GM23338 (cell line): Measurements from ENCODE around the gene CLDN16. TPM values are rescaled to one million over a fixed set of nuclear protein-coding genes. Genes with fewer than 3 reads are reported as not detected.

Experiments
- ATAC-seq: fragments of 200-7000 bp; cut with Tn5 transposase; 3 replicates; pipeline ENCODE4 v1.9.1; 2020
- DNase-seq: peaks from one replicate; pipeline ENCODE4 v3.0.0-alpha.2; 2015; ENCODE audit warnings: low spot score
- H2AFZ ChIP-seq: fragments of 200-600 bp; sonication (generic); 2 replicates; pipeline ENCODE4 v1.8.0; 2016; ENCODE audit warnings: antibody characterized with exemption, mild to moderate bottlenecking, moderate library complexity
- H3F3A ChIP-seq: fragments of 200-600 bp; sonication (generic); replicated peaks from 2 replicates; pipeline ENCODE4 v1.8.0; 2017; ENCODE audit warnings: antibody characterized with exemption, mixed run types, low read depth
- H3K27ac ChIP-seq: fragments of 200-600 bp; sonication (generic); 2 replicates; pipeline ENCODE4 v1.6.1; 2016; ENCODE audit warnings: low read depth
- H3K27me3 ChIP-seq: fragments of 200-600 bp; sonication (generic); 2 replicates; pipeline ENCODE4 v1.8.0; 2016; ENCODE audit warnings: mild to moderate bottlenecking, mixed run types, moderate library complexity; ENCODE audit not compliant: insufficient read depth
- H3K36me3 ChIP-seq: fragments of 200-600 bp; sonication (generic); 2 replicates; pipeline ENCODE4 v1.8.0; 2016; ENCODE audit warnings: mild to moderate bottlenecking; ENCODE audit not compliant: insufficient read depth
- H3K4me1 ChIP-seq: fragments of 200-600 bp; sonication (generic); 2 replicates; pipeline ENCODE4 v1.8.0; 2016; ENCODE audit warnings: mild to moderate bottlenecking, moderate library complexity; ENCODE audit not compliant: insufficient read depth
- H3K4me2 ChIP-seq: fragments of 200-600 bp; sonication (generic); 2 replicates; pipeline ENCODE4 v1.7.1; 2017; ENCODE audit warnings: mixed run types
- H3K4me3 ChIP-seq: fragments of 200-600 bp; sonication (generic); 2 replicates; pipeline ENCODE4 v1.6.1; 2016; ENCODE audit warnings: mixed run types
- H3K79me2 ChIP-seq: fragments of 200-600 bp; sonication (generic); replicated peaks from 2 replicates; pipeline ENCODE4 v1.8.0; 2017; ENCODE audit warnings: mild to moderate bottlenecking; ENCODE audit not compliant: insufficient read depth
- H3K9me2 ChIP-seq: fragments of 200-600 bp; sonication (generic); 2 replicates; pipeline ENCODE4 v1.8.0; 2017; ENCODE audit not compliant: insufficient read depth
- H4K20me1 ChIP-seq: fragments of 200-600 bp; sonication (generic); replicated peaks from 2 replicates; pipeline ENCODE4 v1.8.0; 2017; ENCODE audit warnings: mild to moderate bottlenecking; ENCODE audit not compliant: insufficient read depth
- H3K27ac Mint-ChIP-seq: 2 replicates; pipeline ENCODE4 v1.8.0; 2020; ENCODE audit warnings: inconsistent platforms, mild to moderate bottlenecking, moderate library complexity, mixed read lengths
- H3K27me3 Mint-ChIP-seq: 3 replicates; pipeline ENCODE4 v1.8.0; 2022; ENCODE audit warnings: low read depth, mild to moderate bottlenecking, moderate library complexity, mixed read lengths, inconsistent platforms; ENCODE audit not compliant: insufficient read depth, poor library complexity
- H3K36me3 Mint-ChIP-seq: 3 replicates; pipeline ENCODE4 v1.8.0; 2021; ENCODE audit warnings: low read depth, mild to moderate bottlenecking, inconsistent platforms, moderate library complexity, mixed read lengths
- H3K4me1 Mint-ChIP-seq: 3 replicates; pipeline ENCODE4 v1.8.0; 2020; ENCODE audit warnings: mild to moderate bottlenecking, inconsistent platforms, mixed read lengths
- H3K4me3 Mint-ChIP-seq: 3 replicates; pipeline ENCODE4 v1.8.0; 2021; ENCODE audit warnings: moderate library complexity, mild to moderate bottlenecking, inconsistent platforms, mixed read lengths
- H3K9me3 Mint-ChIP-seq: 3 replicates; pipeline ENCODE4 v1.8.0; 2020; ENCODE audit warnings: moderate library complexity, mild to moderate bottlenecking, inconsistent platforms, mixed read lengths
- CREB1 ChIP-seq: fragments of 250-450 bp; sonication (Bioruptor Pico); IDR thresholded peaks from 2 replicates; pipeline ENCODE4 v1.5.0; 2020; ENCODE audit warnings: low read depth, mild to moderate bottlenecking, moderate library complexity
- ETS1 ChIP-seq: IDR thresholded peaks from 2 replicates; pipeline ENCODE4 v1.6.1; 2016; ENCODE audit warnings: antibody characterized with exemption
- EZH2 ChIP-seq: fragments of 200-600 bp; sonication (generic); IDR thresholded peaks from one replicate; pipeline ENCODE4 v1.8.0; 2017; ENCODE audit warnings: antibody characterized with exemption, mild to moderate bottlenecking, low read depth; ENCODE audit not compliant: unreplicated experiment
- EZH2phosphoT487 ChIP-seq: fragments of 200-600 bp; sonication (generic); IDR thresholded peaks from one replicate; pipeline ENCODE4 v1.8.1; 2018; ENCODE audit warnings: antibody characterized with exemption; ENCODE audit not compliant: unreplicated experiment
- JUNB ChIP-seq: IDR thresholded peaks from one replicate; pipeline ENCODE4 v1.6.1; 2016; ENCODE audit warnings: antibody characterized with exemption; ENCODE audit not compliant: unreplicated experiment
- NANOG ChIP-seq: IDR thresholded peaks from 2 replicates; pipeline ENCODE4 v1.6.1; 2016; ENCODE audit warnings: antibody characterized with exemption, borderline replicate concordance
- REST ChIP-seq: IDR thresholded peaks from one replicate; pipeline ENCODE4 v1.6.1; 2018; ENCODE audit warnings: antibody characterized with exemption; ENCODE audit not compliant: unreplicated experiment
- ZNF114 ChIP-seq: fragments of 250-450 bp; sonication (Bioruptor Pico); IDR thresholded peaks from 2 replicates; pipeline ENCODE4 v1.5.0; 2020; ENCODE audit warnings: mild to moderate bottlenecking, moderate library complexity
- ZNF331 ChIP-seq: fragments of 250-450 bp; sonication (Bioruptor Pico); IDR thresholded peaks from 2 replicates; pipeline ENCODE4 v1.5.0; 2020; ENCODE audit warnings: low read depth, mild to moderate bottlenecking, moderate library complexity
- polyA plus RNA-seq: library from polyadenylated mRNA; unstranded; fragments of >200 nt; fragmentation: Nextera tagmentation; extraction: Ambion mirVana; gene quantifications from 2 replicates; pipeline ENCODE4 v1.2.1, GENCODE V29; 2016
- total RNA-seq: library from RNA; depleted of rRNA; stranded (reverse); fragments of >200 nt; shearing (Covaris generic); gene quantifications from 2 replicates; pipeline ENCODE4 v1.2.3, GENCODE V29; 2014
- TF ChIP-seq, protein P1 (sequence below), 2 experiments: fragments of 200-600 bp in 1 of 2; sonication (generic) in 1 of 2; conservative IDR thresholded peaks; 2 replicates each; pipeline versions ENCODE4 v1.5.1 to v1.6.1; 2016 to 2017; ENCODE audit warnings: antibody characterized with exemption in 2 of 2, low read depth in 2 of 2, mild to moderate bottlenecking in 2 of 2, moderate library complexity in 1 of 2
- TF ChIP-seq, protein P2 (sequence below): fragments of 250-450 bp; sonication (Bioruptor Pico); IDR thresholded peaks from 2 replicates; pipeline ENCODE4 v1.5.0; 2020; ENCODE audit warnings: mild to moderate bottlenecking, moderate library complexity

The CLDN16 gene
- total and polyA plus RNA-seq, 2 experiments from 2014 or later: 0.06 TPM; not detected in 1

DNA sequence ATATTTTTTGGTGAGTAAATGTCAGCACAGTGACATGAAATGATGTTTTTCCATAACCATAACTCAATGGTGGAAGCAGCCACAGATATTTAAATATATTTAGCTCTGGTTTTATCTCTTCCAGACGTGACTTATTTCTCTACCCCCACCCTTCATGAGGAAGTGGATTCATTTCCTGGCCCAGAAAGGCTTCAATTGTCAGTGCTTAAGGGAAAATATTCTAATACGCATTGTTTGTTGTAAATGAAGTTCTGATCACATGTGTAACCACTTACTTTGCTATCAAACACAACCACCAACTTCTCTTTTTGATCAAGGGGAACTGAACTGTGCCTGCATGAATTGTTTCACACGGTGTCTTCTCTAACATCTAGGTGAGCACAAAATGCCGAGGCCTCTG, 14.0 kb downstream of the CLDN16 start (continued):
- TF ChIP-seq, protein P1, sequence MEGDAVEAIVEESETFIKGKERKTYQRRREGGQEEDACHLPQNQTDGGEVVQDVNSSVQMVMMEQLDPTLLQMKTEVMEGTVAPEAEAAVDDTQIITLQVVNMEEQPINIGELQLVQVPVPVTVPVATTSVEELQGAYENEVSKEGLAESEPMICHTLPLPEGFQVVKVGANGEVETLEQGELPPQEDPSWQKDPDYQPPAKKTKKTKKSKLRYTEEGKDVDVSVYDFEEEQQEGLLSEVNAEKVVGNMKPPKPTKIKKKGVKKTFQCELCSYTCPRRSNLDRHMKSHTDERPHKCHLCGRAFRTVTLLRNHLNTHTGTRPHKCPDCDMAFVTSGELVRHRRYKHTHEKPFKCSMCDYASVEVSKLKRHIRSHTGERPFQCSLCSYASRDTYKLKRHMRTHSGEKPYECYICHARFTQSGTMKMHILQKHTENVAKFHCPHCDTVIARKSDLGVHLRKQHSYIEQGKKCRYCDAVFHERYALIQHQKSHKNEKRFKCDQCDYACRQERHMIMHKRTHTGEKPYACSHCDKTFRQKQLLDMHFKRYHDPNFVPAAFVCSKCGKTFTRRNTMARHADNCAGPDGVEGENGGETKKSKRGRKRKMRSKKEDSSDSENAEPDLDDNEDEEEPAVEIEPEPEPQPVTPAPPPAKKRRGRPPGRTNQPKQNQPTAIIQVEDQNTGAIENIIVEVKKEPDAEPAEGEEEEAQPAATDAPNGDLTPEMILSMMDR (conservative IDR thresholded peaks at IDR 0.05; ENCODE audit: low read depth in 2 of 2): no peak
- TF ChIP-seq ZNF331 (CRISPR knock-in tag) (no peak), NANOG (no peak), CREB1 (CRISPR knock-in tag) (no peak), ETS1 (no peak), REST (no peak)

- Histone ChIP-seq H3K4me1 (no peaks in the 10 kb centered on the region), H4K20me1 (no peaks in the 10 kb centered on the region), H3K36me3 (no peaks in the 10 kb centered on the region), H3K4me2 (no peak overlapping the region), H3K79me2 (no peaks in the 10 kb centered on the region), H3F3A (no peaks in the 10 kb centered on the region), H3K27me3 (no peaks in the 10 kb centered on the region), H2AFZ (no peak overlapping the region), H3K9me2 (no peaks in the 10 kb centered on the region), H3K27ac (no peak overlapping the region), H3K4me3 (no peak overlapping the region)
- H3K4me3 Mint-ChIP-seq: no peak overlapping the region
- ATAC-seq (no peak), DNase-seq (no peak)
- peaks cover 1% of the 10 kb centered on the region for H3K27me3 Mint-ChIP-seq
- no peaks in the 10 kb centered on the region for H3K36me3 Mint-ChIP-seq
- no peaks in the 10 kb centered on the region for H3K4me1 Mint-ChIP-seq
- no peaks in the 10 kb centered on the region for H3K9me3 Mint-ChIP-seq
- no peak overlapping the region for H3K27ac Mint-ChIP-seq
- TF ChIP-seq NANOG (no peak), JUNB (no peak), ZNF114 (CRISPR knock-in tag) (no peak), ZNF331 (CRISPR knock-in tag) (no peak), EZH2 (no peak), EZH2phosphoT487 (no peak)
- TF ChIP-seq, protein P2, sequence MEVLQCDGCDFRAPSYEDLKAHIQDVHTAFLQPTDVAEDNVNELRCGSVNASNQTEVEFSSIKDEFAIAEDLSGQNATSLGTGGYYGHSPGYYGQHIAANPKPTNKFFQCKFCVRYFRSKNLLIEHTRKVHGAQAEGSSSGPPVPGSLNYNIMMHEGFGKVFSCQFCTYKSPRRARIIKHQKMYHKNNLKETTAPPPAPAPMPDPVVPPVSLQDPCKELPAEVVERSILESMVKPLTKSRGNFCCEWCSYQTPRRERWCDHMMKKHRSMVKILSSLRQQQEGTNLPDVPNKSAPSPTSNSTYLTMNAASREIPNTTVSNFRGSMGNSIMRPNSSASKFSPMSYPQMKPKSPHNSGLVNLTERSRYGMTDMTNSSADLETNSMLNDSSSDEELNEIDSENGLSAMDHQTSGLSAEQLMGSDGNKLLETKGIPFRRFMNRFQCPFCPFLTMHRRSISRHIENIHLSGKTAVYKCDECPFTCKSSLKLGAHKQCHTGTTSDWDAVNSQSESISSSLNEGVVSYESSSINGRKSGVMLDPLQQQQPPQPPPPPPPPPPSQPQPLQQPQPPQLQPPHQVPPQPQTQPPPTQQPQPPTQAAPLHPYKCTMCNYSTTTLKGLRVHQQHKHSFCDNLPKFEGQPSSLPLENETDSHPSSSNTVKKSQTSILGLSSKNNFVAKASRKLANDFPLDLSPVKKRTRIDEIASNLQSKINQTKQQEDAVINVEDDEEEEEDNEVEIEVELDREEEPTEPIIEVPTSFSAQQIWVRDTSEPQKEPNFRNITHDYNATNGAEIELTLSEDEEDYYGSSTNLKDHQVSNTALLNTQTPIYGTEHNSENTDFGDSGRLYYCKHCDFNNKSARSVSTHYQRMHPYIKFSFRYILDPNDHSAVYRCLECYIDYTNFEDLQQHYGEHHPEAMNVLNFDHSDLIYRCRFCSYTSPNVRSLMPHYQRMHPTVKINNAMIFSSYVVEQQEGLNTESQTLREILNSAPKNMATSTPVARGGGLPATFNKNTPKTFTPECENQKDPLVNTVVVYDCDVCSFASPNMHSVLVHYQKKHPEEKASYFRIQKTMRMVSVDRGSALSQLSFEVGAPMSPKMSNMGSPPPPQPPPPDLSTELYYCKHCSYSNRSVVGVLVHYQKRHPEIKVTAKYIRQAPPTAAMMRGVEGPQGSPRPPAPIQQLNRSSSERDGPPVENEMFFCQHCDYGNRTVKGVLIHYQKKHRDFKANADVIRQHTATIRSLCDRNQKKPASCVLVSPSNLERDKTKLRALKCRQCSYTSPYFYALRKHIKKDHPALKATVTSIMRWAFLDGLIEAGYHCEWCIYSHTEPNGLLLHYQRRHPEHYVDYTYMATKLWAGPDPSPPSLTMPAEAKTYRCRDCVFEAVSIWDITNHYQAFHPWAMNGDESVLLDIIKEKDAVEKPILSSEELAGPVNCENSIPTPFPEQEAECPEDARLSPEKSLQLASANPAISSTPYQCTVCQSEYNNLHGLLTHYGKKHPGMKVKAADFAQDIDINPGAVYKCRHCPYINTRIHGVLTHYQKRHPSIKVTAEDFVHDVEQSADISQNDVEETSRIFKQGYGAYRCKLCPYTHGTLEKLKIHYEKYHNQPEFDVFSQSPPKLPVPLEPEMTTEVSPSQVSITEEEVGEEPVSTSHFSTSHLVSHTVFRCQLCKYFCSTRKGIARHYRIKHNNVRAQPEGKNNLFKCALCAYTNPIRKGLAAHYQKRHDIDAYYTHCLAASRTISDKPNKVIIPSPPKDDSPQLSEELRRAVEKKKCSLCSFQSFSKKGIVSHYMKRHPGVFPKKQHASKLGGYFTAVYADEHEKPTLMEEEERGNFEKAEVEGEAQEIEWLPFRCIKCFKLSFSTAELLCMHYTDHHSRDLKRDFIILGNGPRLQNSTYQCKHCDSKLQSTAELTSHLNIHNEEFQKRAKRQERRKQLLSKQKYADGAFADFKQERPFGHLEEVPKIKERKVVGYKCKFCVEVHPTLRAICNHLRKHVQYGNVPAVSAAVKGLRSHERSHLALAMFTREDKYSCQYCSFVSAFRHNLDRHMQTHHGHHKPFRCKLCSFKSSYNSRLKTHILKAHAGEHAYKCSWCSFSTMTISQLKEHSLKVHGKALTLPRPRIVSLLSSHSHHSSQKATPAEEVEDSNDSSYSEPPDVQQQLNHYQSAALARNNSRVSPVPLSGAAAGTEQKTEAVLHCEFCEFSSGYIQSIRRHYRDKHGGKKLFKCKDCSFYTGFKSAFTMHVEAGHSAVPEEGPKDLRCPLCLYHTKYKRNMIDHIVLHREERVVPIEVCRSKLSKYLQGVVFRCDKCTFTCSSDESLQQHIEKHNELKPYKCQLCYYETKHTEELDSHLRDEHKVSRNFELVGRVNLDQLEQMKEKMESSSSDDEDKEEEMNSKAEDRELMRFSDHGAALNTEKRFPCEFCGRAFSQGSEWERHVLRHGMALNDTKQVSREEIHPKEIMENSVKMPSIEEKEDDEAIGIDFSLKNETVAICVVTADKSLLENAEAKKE: no peak
Measured at GRCh38 chr3:190404715-190405114, 16.8 kb downstream of the CLDN16 start.
